HL-60 (cell line): ENCODE data around the gene WNT2.

Experiments
- DNase-seq, 2 experiments: peaks; one replicate each; pipeline ENCODE4 v3.0.0-alpha.2; 2010 to 2020; ENCODE audit warnings: low read depth in 1 of 2, low spot score in 1 of 2
- H3K27ac ChIP-seq: fragments of 250-450 bp; sonication (Bioruptor Pico); replicated peaks from 2 replicates; pipeline ENCODE4 v1.5.1; 2020; ENCODE audit warnings: mild to moderate bottlenecking, moderate library complexity
- H3K27me3 ChIP-seq: fragments of 250-450 bp; sonication (Bioruptor Pico); 2 replicates; pipeline ENCODE4 v1.5.1; 2021; ENCODE audit warnings: mild to moderate bottlenecking, moderate library complexity; ENCODE audit not compliant: insufficient read depth, poor library complexity, severe bottlenecking
- H3K4me3 ChIP-seq: replicated peaks from 2 replicates; pipeline ENCODE4 v1.5.1; 2011; ENCODE audit warnings: mild to moderate bottlenecking, control low read depth, low read length; ENCODE audit not compliant: insufficient read depth
- GABPA ChIP-seq: IDR thresholded peaks from 2 replicates; pipeline ENCODE4 v1.6.1; 2012; ENCODE audit warnings: low read depth
- POLR2AphosphoS5 ChIP-seq: IDR thresholded peaks from 2 replicates; pipeline ENCODE4 v1.6.1; 2012; ENCODE audit warnings: low read depth
- SPI1 ChIP-seq: IDR thresholded peaks from 2 replicates; pipeline ENCODE4 v1.6.1; 2012; ENCODE audit warnings: low read depth, mild to moderate bottlenecking, borderline replicate concordance
- TF ChIP-seq, protein P1 (sequence below): IDR thresholded peaks from one replicate; pipeline ENCODE4 v1.5.1; 2011; ENCODE audit warnings: low read length, control low read depth, inconsistent platforms; ENCODE audit not compliant: insufficient read depth
- TF ChIP-seq, protein P2 (sequence below): IDR thresholded peaks from 2 replicates; pipeline ENCODE4 v1.6.1; 2012; ENCODE audit warnings: low read depth; ENCODE audit not compliant: insufficient replicate concordance

WNT2 gene

GRCh38 chr7:117279203-117279602 is 43.7 kb downstream of the WNT2 start:
- no peak for DNase-seq
- Histone ChIP-seq H3K4me3 (no peak overlapping the region), H3K27me3 (peaks cover 6% of the 10 kb centered on the region), H3K27ac (no peak overlapping the region)
- TF ChIP-seq GABPA (no peak), POLR2AphosphoS5 (no peak)

DNA sequence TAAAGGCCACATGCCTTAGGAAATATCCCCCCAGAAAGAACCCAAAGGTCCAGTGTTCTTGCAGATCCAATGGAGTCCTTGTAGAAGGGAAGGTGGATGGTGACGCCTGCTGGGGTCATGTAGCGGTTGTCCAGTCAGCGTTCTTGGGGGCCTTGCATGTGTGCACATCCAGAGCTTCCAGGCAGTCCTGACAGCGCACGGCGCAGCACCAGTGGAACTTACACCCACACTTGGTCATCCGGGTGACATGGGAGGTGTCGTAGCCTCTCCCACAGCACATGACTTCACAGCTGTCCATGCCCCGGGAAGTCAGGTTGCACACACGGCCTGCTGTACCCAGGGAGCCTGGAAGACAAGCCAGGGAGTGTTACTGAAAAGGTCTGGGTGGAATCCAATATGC is 44.8 kb downstream of the WNT2 start:
- TF ChIP-seq POLR2AphosphoS5 (no peak), SPI1 (no peak), GABPA (no peak)
- TF ChIP-seq, protein P1, sequence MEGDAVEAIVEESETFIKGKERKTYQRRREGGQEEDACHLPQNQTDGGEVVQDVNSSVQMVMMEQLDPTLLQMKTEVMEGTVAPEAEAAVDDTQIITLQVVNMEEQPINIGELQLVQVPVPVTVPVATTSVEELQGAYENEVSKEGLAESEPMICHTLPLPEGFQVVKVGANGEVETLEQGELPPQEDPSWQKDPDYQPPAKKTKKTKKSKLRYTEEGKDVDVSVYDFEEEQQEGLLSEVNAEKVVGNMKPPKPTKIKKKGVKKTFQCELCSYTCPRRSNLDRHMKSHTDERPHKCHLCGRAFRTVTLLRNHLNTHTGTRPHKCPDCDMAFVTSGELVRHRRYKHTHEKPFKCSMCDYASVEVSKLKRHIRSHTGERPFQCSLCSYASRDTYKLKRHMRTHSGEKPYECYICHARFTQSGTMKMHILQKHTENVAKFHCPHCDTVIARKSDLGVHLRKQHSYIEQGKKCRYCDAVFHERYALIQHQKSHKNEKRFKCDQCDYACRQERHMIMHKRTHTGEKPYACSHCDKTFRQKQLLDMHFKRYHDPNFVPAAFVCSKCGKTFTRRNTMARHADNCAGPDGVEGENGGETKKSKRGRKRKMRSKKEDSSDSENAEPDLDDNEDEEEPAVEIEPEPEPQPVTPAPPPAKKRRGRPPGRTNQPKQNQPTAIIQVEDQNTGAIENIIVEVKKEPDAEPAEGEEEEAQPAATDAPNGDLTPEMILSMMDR = no peak
- TF ChIP-seq, protein P2, sequence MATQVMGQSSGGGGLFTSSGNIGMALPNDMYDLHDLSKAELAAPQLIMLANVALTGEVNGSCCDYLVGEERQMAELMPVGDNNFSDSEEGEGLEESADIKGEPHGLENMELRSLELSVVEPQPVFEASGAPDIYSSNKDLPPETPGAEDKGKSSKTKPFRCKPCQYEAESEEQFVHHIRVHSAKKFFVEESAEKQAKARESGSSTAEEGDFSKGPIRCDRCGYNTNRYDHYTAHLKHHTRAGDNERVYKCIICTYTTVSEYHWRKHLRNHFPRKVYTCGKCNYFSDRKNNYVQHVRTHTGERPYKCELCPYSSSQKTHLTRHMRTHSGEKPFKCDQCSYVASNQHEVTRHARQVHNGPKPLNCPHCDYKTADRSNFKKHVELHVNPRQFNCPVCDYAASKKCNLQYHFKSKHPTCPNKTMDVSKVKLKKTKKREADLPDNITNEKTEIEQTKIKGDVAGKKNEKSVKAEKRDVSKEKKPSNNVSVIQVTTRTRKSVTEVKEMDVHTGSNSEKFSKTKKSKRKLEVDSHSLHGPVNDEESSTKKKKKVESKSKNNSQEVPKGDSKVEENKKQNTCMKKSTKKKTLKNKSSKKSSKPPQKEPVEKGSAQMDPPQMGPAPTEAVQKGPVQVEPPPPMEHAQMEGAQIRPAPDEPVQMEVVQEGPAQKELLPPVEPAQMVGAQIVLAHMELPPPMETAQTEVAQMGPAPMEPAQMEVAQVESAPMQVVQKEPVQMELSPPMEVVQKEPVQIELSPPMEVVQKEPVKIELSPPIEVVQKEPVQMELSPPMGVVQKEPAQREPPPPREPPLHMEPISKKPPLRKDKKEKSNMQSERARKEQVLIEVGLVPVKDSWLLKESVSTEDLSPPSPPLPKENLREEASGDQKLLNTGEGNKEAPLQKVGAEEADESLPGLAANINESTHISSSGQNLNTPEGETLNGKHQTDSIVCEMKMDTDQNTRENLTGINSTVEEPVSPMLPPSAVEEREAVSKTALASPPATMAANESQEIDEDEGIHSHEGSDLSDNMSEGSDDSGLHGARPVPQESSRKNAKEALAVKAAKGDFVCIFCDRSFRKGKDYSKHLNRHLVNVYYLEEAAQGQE = no peak
- H3K27ac ChIP-seq = no peak overlapping the region
- DNase-seq = no peak
- no peak overlapping the region for H3K4me3 ChIP-seq
- H3K27me3 ChIP-seq = peaks cover 6% of the 10 kb centered on the region

DNA sequence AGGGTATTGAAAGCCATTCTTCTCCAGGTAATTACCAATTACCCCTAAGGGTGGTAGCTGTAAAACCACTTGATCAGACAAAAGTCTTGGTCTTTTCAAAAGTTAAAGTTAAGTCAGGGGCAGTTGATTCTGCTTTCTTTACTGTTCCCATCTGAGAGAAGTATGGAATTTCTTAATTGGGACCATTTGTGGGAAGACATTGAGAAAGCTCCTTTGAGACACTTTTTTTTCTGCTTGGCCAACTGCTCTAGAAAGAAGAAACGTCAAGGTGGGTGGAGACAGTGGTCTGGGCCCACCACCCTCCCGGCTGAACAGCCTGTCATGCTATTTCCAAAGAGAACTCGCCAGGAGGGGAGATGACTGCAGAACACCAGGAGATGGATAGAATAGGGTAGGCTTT is 45.3 kb downstream of the WNT2 start:
- Histone ChIP-seq H3K27me3 (peaks cover 6% of the 10 kb centered on the region), H3K4me3 (no peak overlapping the region), H3K27ac (no peak overlapping the region)
- TF ChIP-seq POLR2AphosphoS5 = no peak
- no peak for TF ChIP-seq SPI1
- TF ChIP-seq GABPA = no peak
- TF ChIP-seq, protein P2 = no peak
- TF ChIP-seq, protein P1 = no peak
- no peak for DNase-seq

- no peak for DNase-seq
- no peak for TF ChIP-seq POLR2AphosphoS5
- TF ChIP-seq, protein P1 = no peak
- TF ChIP-seq GABPA = no peak
- TF ChIP-seq SPI1 = no peak
- TF ChIP-seq, protein P2 = no peak
- no peak overlapping the region for H3K4me3 ChIP-seq
- H3K27me3 ChIP-seq = peaks cover 6% of the 10 kb centered on the region
- H3K27ac ChIP-seq = no peak overlapping the region
Measured at GRCh38 chr7:117274951-117275350, 47.9 kb downstream of the WNT2 start.
